H9 (cell line): ENCODE data around the gene FABP1. TPM values are rescaled to one million over a fixed set of nuclear protein-coding genes. Genes with fewer than 3 reads are reported as not detected.

Experiments
- DNase-seq: peaks from one replicate; pipeline ENCODE4 v3.0.0-alpha.2; 2017
- H2AFZ ChIP-seq: one replicate; pipeline ENCODE4 v1.6.1; 2013; ENCODE audit warnings: mild to moderate bottlenecking, low read length, control low read depth, moderate library complexity
- H2AK5ac ChIP-seq: 2 replicates; pipeline ENCODE4 v1.6.1; 2013; ENCODE audit warnings: low read length, control low read depth, mixed read lengths; ENCODE audit not compliant: insufficient read length
- H2BK120ac ChIP-seq: one replicate; pipeline ENCODE4 v1.6.1; 2013; ENCODE audit warnings: low read depth, mild to moderate bottlenecking, low read length, control low read depth, inconsistent platforms; ENCODE audit not compliant: poor library complexity, severe bottlenecking
- H2BK12ac ChIP-seq: 2 replicates; pipeline ENCODE4 v1.6.1; 2013; ENCODE audit warnings: low read length, control low read depth, mixed read lengths, low read depth; ENCODE audit not compliant: insufficient read length
- H2BK15ac ChIP-seq: 2 replicates; pipeline ENCODE4 v1.6.1; 2013; ENCODE audit warnings: low read depth, low read length, control low read depth
- H2BK20ac ChIP-seq: one replicate; pipeline ENCODE4 v1.6.1; 2013; ENCODE audit warnings: low read depth, mild to moderate bottlenecking, low read length, control low read depth, inconsistent platforms; ENCODE audit not compliant: poor library complexity, severe bottlenecking
- H2BK5ac ChIP-seq: 2 replicates; pipeline ENCODE4 v1.6.1; 2013; ENCODE audit warnings: low read length, control low read depth, mixed read lengths; ENCODE audit not compliant: insufficient read length
- H3K14ac ChIP-seq: 2 replicates; pipeline ENCODE4 v1.6.1; 2013; ENCODE audit warnings: low read length, control low read depth; ENCODE audit not compliant: insufficient read depth
- H3K18ac ChIP-seq: 2 replicates; pipeline ENCODE4 v1.6.1; 2013; ENCODE audit warnings: low read depth, mild to moderate bottlenecking, mixed read lengths, low read length, control low read depth; ENCODE audit not compliant: insufficient read length
- H3K23ac ChIP-seq: 2 replicates; pipeline ENCODE4 v1.6.1; 2013; ENCODE audit warnings: low read length, control low read depth, mixed read lengths, low read depth; ENCODE audit not compliant: insufficient read length
- H3K23me2 ChIP-seq: 2 replicates; pipeline ENCODE4 v1.6.1; 2013; ENCODE audit warnings: low read depth, mild to moderate bottlenecking, mixed read lengths, low read length, control low read depth; ENCODE audit not compliant: insufficient read length, poor library complexity, severe bottlenecking
- H3K27ac ChIP-seq: 2 replicates; pipeline ENCODE4 v1.5.1; 2013; ENCODE audit warnings: low read length, control low read depth, mixed read lengths, low read depth; ENCODE audit not compliant: insufficient read length
- H3K27me3 ChIP-seq: 2 replicates; pipeline ENCODE4 v1.6.1; 2013; ENCODE audit warnings: low read length, control low read depth, inconsistent platforms; ENCODE audit not compliant: insufficient read depth
- H3K4ac ChIP-seq: 2 replicates; pipeline ENCODE4 v1.6.1; 2013; ENCODE audit warnings: low read depth, mild to moderate bottlenecking, control low read depth, inconsistent platforms, low read length, moderate library complexity
- H3K4me1 ChIP-seq: 2 replicates; pipeline ENCODE4 v1.6.1; 2013; ENCODE audit warnings: low read length, control low read depth, inconsistent platforms; ENCODE audit not compliant: insufficient read depth
- H3K4me2 ChIP-seq: 2 replicates; pipeline ENCODE4 v1.6.1; 2013; ENCODE audit warnings: low read length, control low read depth, mixed read lengths; ENCODE audit not compliant: insufficient read length, insufficient read depth
- H3K56ac ChIP-seq: 2 replicates; pipeline ENCODE4 v1.6.1; 2013; ENCODE audit warnings: low read depth, mild to moderate bottlenecking, mixed read lengths, low read length, control low read depth; ENCODE audit not compliant: insufficient read length
- H3K79me1 ChIP-seq: 2 replicates; pipeline ENCODE4 v1.6.1; 2013; ENCODE audit warnings: low read depth, mild to moderate bottlenecking, moderate library complexity, low read length, control low read depth, inconsistent platforms; ENCODE audit not compliant: insufficient read depth, poor library complexity, severe bottlenecking
- H3K79me2 ChIP-seq: 2 replicates; pipeline ENCODE4 v1.6.1; 2013; ENCODE audit warnings: low read length, control low read depth, inconsistent platforms; ENCODE audit not compliant: insufficient read depth
- H3K9ac ChIP-seq: 2 replicates; pipeline ENCODE4 v1.6.1; 2013; ENCODE audit warnings: low read length, control low read depth, mixed read lengths; ENCODE audit not compliant: insufficient read length; ENCODE audit errors: extremely low read depth
- H3K9me3 ChIP-seq: one replicate; pipeline ENCODE4 v1.6.1; 2013; ENCODE audit warnings: low read depth, low read length, inconsistent platforms; ENCODE audit not compliant: control insufficient read depth
- H3T11ph ChIP-seq: one replicate; pipeline ENCODE4 v1.6.1; 2013; ENCODE audit warnings: mild to moderate bottlenecking, low read length, control low read depth, inconsistent platforms
- H4K20me1 ChIP-seq: one replicate; pipeline ENCODE4 v1.6.1; 2013; ENCODE audit not compliant: control insufficient read depth, insufficient read length, insufficient read depth
- H4K5ac ChIP-seq: 2 replicates; pipeline ENCODE4 v1.6.1; 2013; ENCODE audit warnings: low read depth, mild to moderate bottlenecking, mixed read lengths, low read length, control low read depth; ENCODE audit not compliant: insufficient read length
- H4K8ac ChIP-seq: replicated peaks from 2 replicates; pipeline ENCODE4 v1.6.1; 2013; ENCODE audit warnings: low read length, control low read depth, mixed read lengths, low read depth; ENCODE audit not compliant: insufficient read length
- H4K91ac ChIP-seq: 2 replicates; pipeline ENCODE4 v1.6.1; 2013; ENCODE audit warnings: low read depth, mild to moderate bottlenecking, moderate library complexity, mixed read lengths, low read length, control low read depth; ENCODE audit not compliant: insufficient read length
- H3K27ac Mint-ChIP-seq, 3 experiments: 2 replicates in 2 of 3; 3 replicates in 1 of 3; pipeline ENCODE4 v1.8.0; 2020 to 2021; ENCODE audit warnings: mixed read lengths in 3 of 3, mild to moderate bottlenecking in 1 of 3, moderate library complexity in 1 of 3
- H3K27me3 Mint-ChIP-seq: 2 replicates; pipeline ENCODE4 v1.8.0; 2021; ENCODE audit warnings: low read depth, mild to moderate bottlenecking, moderate library complexity, mixed read lengths
- H3K36me3 Mint-ChIP-seq, 3 experiments: 2 replicates in 2 of 3; 3 replicates in 1 of 3; pipeline ENCODE4 v1.8.0; 2020 to 2021; ENCODE audit warnings: low read depth in 3 of 3, mixed read lengths in 3 of 3; ENCODE audit not compliant: insufficient read depth in 1 of 3
- H3K4me1 Mint-ChIP-seq, 2 experiments: 2 replicates each; pipeline ENCODE4 v1.8.0; 2020; ENCODE audit warnings: mixed read lengths in 2 of 2
- H3K4me3 Mint-ChIP-seq, 2 experiments: 2 replicates in 1 of 2; 3 replicates in 1 of 2; pipeline ENCODE4 v1.8.0; 2020 to 2021; ENCODE audit warnings: mild to moderate bottlenecking in 2 of 2, mixed read lengths in 2 of 2, moderate library complexity in 1 of 2
- H3K9me3 Mint-ChIP-seq, 2 experiments: 2 replicates in 1 of 2; 3 replicates in 1 of 2; pipeline ENCODE4 v1.8.0; 2020; ENCODE audit warnings: mild to moderate bottlenecking in 2 of 2, mixed read lengths in 2 of 2, moderate library complexity in 1 of 2
- WGBS: extraction: QIAGEN DNeasy Blood & Tissue Kit; methylation state at CpG from one replicate; pipeline ENCODE4 v1.1.7; 2013; ENCODE audit warnings: missing lambda C conversion rate, low lambda C conversion rate, mixed read lengths; ENCODE audit not compliant: insufficient read length; ENCODE audit errors: extremely low coverage; 5-methylcytosine and 5-hydroxymethylcytosine counted together
- total RNA-seq: library from RNA; stranded (reverse); gene quantifications from 2 replicates; pipeline ENCODE4 v1.2.1, GENCODE V29; 2021
- TF ChIP-seq, protein P1 (sequence below): fragments of 200-600 bp; sonication (generic); conservative IDR thresholded peaks from 3 replicates; pipeline ENCODE4 v1.8.0; 2021; ENCODE audit warnings: antibody characterized with exemption, mild to moderate bottlenecking

The FABP1 gene
- total RNA-seq, 1 experiment from 2014 or later = not detected

DNA sequence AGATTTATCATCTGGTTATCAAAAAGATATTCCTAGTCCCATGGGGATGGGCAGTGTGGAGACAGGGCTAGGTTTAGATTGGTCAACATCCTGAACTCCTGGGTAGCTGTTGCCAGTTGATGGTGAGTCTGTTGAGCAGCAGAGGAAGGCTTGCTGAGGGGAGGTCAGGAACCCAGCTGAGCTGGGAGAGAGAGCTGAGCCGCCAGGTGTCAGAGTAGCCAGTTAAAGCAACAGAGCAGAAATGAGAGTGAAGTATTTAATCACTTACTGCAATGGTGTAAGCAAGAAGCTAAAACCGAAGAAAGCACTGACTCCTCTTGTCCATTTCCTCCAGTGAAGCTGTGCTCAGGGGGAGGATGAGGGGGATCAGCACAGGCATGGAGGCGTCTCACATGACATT lies 30.7 kb downstream of the FABP1 start:
- H2BK15ac ChIP-seq = no peak overlapping the region
- H2BK120ac ChIP-seq = no peak overlapping the region
- no peak overlapping the region for H3K4me2 ChIP-seq
- no peaks in the 10 kb centered on the region for H3K23me2 ChIP-seq
- DNase-seq = no peak
- H4K5ac ChIP-seq = no peak overlapping the region
- H2BK12ac ChIP-seq = no peak overlapping the region
- H3K9me3 ChIP-seq = no peaks in the 10 kb centered on the region
- no peak overlapping the region for H3K14ac ChIP-seq
- no peak overlapping the region for H3K4ac ChIP-seq
- H4K20me1 ChIP-seq = no peaks in the 10 kb centered on the region
- TF ChIP-seq, protein P1, sequence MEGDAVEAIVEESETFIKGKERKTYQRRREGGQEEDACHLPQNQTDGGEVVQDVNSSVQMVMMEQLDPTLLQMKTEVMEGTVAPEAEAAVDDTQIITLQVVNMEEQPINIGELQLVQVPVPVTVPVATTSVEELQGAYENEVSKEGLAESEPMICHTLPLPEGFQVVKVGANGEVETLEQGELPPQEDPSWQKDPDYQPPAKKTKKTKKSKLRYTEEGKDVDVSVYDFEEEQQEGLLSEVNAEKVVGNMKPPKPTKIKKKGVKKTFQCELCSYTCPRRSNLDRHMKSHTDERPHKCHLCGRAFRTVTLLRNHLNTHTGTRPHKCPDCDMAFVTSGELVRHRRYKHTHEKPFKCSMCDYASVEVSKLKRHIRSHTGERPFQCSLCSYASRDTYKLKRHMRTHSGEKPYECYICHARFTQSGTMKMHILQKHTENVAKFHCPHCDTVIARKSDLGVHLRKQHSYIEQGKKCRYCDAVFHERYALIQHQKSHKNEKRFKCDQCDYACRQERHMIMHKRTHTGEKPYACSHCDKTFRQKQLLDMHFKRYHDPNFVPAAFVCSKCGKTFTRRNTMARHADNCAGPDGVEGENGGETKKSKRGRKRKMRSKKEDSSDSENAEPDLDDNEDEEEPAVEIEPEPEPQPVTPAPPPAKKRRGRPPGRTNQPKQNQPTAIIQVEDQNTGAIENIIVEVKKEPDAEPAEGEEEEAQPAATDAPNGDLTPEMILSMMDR = no peak
- H3K27ac Mint-ChIP-seq = no peak overlapping the region
- no peak overlapping the region for H2AK5ac ChIP-seq
- H2AFZ ChIP-seq = no peak overlapping the region
- no peaks in the 10 kb centered on the region for H3K36me3 Mint-ChIP-seq
- peaks cover 22 to 39% of the 10 kb centered on the region in 2 experiments for H3K4me1 Mint-ChIP-seq
- no peak overlapping the region for H3K4me3 Mint-ChIP-seq
- no peaks in the 10 kb centered on the region; the same call in 1 of the 2 replicates for H3K4me1 ChIP-seq
- no peaks in the 10 kb centered on the region for H3K9me3 Mint-ChIP-seq
- no peak overlapping the region for H3T11ph ChIP-seq
- no peak overlapping the region for H3K27ac ChIP-seq
- no peaks in the 10 kb centered on the region for H3K27me3 ChIP-seq
- no peak overlapping the region for H3K18ac ChIP-seq
- H3K23ac ChIP-seq = no peak overlapping the region
- H4K8ac ChIP-seq = no peak overlapping the region
- H3K27me3 Mint-ChIP-seq = no peaks in the 10 kb centered on the region
- no peaks in the 10 kb centered on the region for H3K79me1 ChIP-seq
- no CpG with 5 or more reads among the region's 3 CpGs for WGBS
- H3K9ac ChIP-seq = no peak overlapping the region
- H4K91ac ChIP-seq = no peak overlapping the region
- no peak overlapping the region for H2BK20ac ChIP-seq
- H3K79me2 ChIP-seq = no peaks in the 10 kb centered on the region
- H2BK5ac ChIP-seq = no peak overlapping the region
- H3K56ac ChIP-seq = no peak overlapping the region
